ENCODE results near the gene COCH. TPM values are rescaled to one million over a fixed set of nuclear protein-coding genes. Genes with fewer than 3 reads are reported as not detected.
A peak's percentile ranks its signal among the peaks of the same experiment; 100 is the strongest.

COCH gene
- total RNA-seq, 3 donors from 2014 or later (not counting 1 experiment from before 2014, with no cell fraction given): 0.27 to 0.73 TPM; not detected in 1

GRCh38 chr14:30876692-30877091, 2.3 kb downstream of the COCH start:
- Histone ChIP-seq H3K27me3 (ENCODE audit: control insufficient read depth, insufficient read depth, low read length) (peaks cover 28% of the 10 kb centered on the region), H3K9me3 (ENCODE audit: control insufficient read depth, insufficient read depth, low read length) (no peaks in the 10 kb centered on the region), H3K4me3 (ENCODE audit: low read length) (no peak overlapping the region), H3K36me3 (ENCODE audit: control insufficient read depth, insufficient read depth, low read length) (no peaks in the 10 kb centered on the region), H3K27ac (ENCODE audit: low read length) (no peak overlapping the region), H3K4me1 (ENCODE audit: control insufficient read depth, insufficient read depth, low read length) (peaks cover 10% of the 10 kb centered on the region)
- TF ChIP-seq CTCF (IDR thresholded peaks at IDR 0.05): no peak
- H3K27me3 Mint-ChIP-seq (ENCODE audit: low read depth in 2 of 2): peaks cover 40 to 41% of the 10 kb centered on the region in 2 donors
- ATAC-seq (no peak), DNase-seq (no peak)
- 83% methylated on average over 4 of the region's 4 CpGs for WGBS (ENCODE audit: insufficient coverage)
- no peaks in the 10 kb centered on the region for H3K36me3 Mint-ChIP-seq
- H3K4me3 Mint-ChIP-seq: peak overlapping the region; percentile 2
- peaks cover 0 to 15% of the 10 kb centered on the region in 2 donors for H3K4me1 Mint-ChIP-seq
- H3K9me3 Mint-ChIP-seq: no peaks in the 10 kb centered on the region
- no peak overlapping the region for H3K27ac Mint-ChIP-seq
- intact Hi-C loops (cut with micrococcal nuclease): no loop called here

GRCh38 chr14:30882431-30882830, 8.1 kb downstream of the COCH start:
- H3K4me1 ChIP-seq (ENCODE audit: control insufficient read depth, insufficient read depth, low read length): no peaks in the 10 kb centered on the region
- no peak overlapping the region for H3K4me3 ChIP-seq (ENCODE audit: low read length)
- Mint-ChIP-seq H3K9me3 (no peaks in the 10 kb centered on the region), H3K4me1 (no peaks in the 10 kb centered on the region), H3K27ac (no peak overlapping the region), H3K27me3 (ENCODE audit: low read depth in 2 of 2) (peaks cover 5 to 7% of the 10 kb centered on the region in 2 donors), H3K4me3 (no peak overlapping the region), H3K36me3 (no peaks in the 10 kb centered on the region)
- H3K9me3 ChIP-seq (ENCODE audit: control insufficient read depth, insufficient read depth, low read length): no peaks in the 10 kb centered on the region
- no peaks in the 10 kb centered on the region for H3K36me3 ChIP-seq (ENCODE audit: control insufficient read depth, insufficient read depth, low read length)
- no peak overlapping the region for H3K27ac ChIP-seq (ENCODE audit: low read length)
- DNase-seq: no peak
- no peak for ATAC-seq
- peaks cover 2% of the 10 kb centered on the region for H3K27me3 ChIP-seq (ENCODE audit: control insufficient read depth, insufficient read depth, low read length)
- no peak for TF ChIP-seq CTCF (IDR thresholded peaks at IDR 0.05)
- intact Hi-C loops (cut with micrococcal nuclease): no loop called here
- 100% methylated on average over 1 of the region's 1 CpG for WGBS (ENCODE audit: insufficient coverage)

- H3K9me3 Mint-ChIP-seq: no peaks in the 10 kb centered on the region
- TF ChIP-seq CTCF (IDR thresholded peaks at IDR 0.05): no peak
- H3K27me3 Mint-ChIP-seq (ENCODE audit: low read depth in 2 of 2): no peaks in the 10 kb centered on the region
- ATAC-seq (no peak), DNase-seq (no peak)
- Histone ChIP-seq H3K4me1 (ENCODE audit: control insufficient read depth, insufficient read depth, low read length) (no peaks in the 10 kb centered on the region), H3K36me3 (ENCODE audit: control insufficient read depth, insufficient read depth, low read length) (no peaks in the 10 kb centered on the region), H3K27me3 (ENCODE audit: control insufficient read depth, insufficient read depth, low read length) (no peaks in the 10 kb centered on the region), H3K27ac (ENCODE audit: low read length) (no peak overlapping the region), H3K4me3 (ENCODE audit: low read length) (no peak overlapping the region), H3K9me3 (ENCODE audit: control insufficient read depth, insufficient read depth, low read length) (no peaks in the 10 kb centered on the region)
- H3K4me3 Mint-ChIP-seq: no peak overlapping the region
- no peaks in the 10 kb centered on the region for H3K4me1 Mint-ChIP-seq
- H3K27ac Mint-ChIP-seq: no peak overlapping the region
- intact Hi-C loops (cut with micrococcal nuclease): no loop called here
- H3K36me3 Mint-ChIP-seq: no peaks in the 10 kb centered on the region
- WGBS (ENCODE audit: insufficient coverage): 95% methylated on average over 5 of the region's 6 CpGs
These were observed 9.3 kb downstream of the COCH start for GRCh38 chr14:30883508-30884294.

- Mint-ChIP-seq H3K27me3 (ENCODE audit: low read depth in 2 of 2) (no peaks in the 10 kb centered on the region), H3K27ac (no peak overlapping the region), H3K9me3 (no peaks in the 10 kb centered on the region), H3K36me3 (no peaks in the 10 kb centered on the region), H3K4me1 (no peaks in the 10 kb centered on the region), H3K4me3 (no peak overlapping the region)
- Histone ChIP-seq H3K4me1 (ENCODE audit: control insufficient read depth, insufficient read depth, low read length) (no peaks in the 10 kb centered on the region), H3K36me3 (ENCODE audit: control insufficient read depth, insufficient read depth, low read length) (no peaks in the 10 kb centered on the region), H3K4me3 (ENCODE audit: low read length) (no peak overlapping the region), H3K27ac (ENCODE audit: low read length) (no peak overlapping the region), H3K9me3 (ENCODE audit: control insufficient read depth, insufficient read depth, low read length) (no peaks in the 10 kb centered on the region), H3K27me3 (ENCODE audit: control insufficient read depth, insufficient read depth, low read length) (no peaks in the 10 kb centered on the region)
- intact Hi-C loops (cut with micrococcal nuclease): no loop called here
- no peak for DNase-seq
- no peak for TF ChIP-seq CTCF (IDR thresholded peaks at IDR 0.05)
- ATAC-seq: no peak
- WGBS (ENCODE audit: insufficient coverage): 93% methylated on average over 2 of the region's 3 CpGs
These were observed 10.5 kb downstream of the COCH start for GRCh38 chr14:30884901-30885300.
